ENCODE results near the gene SH3TC2.
"Not testable (repeated sequence)": the region's sequence is repeated elsewhere in the genome, so short reads cannot be mapped to it uniquely, and the experiment has no call there.

Gene SH3TC2

DNA sequence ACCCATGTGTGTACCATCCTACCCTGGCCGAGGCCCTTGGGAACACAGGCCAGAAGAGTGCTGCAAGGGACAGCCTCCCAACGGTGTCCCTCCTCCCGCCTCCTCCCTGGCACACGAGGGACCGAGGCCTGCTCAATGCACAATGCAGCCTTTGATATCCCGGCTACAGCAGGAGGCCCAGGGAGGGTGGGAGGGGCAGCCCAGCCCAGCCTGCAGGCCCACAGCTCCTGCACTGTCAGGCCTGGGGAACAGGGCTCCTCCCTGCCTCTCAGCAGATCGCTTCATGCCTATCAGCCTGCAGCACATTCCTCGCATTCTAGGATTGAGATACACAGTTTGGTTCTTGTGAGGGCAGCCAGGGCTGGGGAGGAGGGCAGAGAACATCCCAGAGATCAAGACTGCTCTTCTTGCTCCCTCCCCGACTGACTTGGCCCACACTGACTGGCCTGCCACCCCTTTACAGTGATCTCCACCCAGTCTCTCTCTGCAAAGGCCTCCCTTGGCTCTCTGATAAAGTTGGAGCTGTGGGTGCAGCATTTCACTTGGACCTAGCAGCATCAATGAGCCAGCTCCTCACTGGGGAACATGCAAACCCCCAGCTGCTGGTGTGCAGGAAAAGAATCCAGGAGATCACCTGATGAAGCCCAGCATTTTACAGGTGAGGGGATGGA is at the start of gene SH3TC2:
Gene SH3TC2 (minus strand): TSS at position 46 of the 671 bp plus-strand sequence. CDS start 40 bp downstream, at position 6.
- peak in 1 of 2 experiments; percentile 29 for DNase-seq (ENCODE audit: low read depth in 2 of 2)

- DNase-seq (ENCODE audit: low read depth in 2 of 2): no peak
Observed at GRCh38 chr5:149110406-149110805, 47.5 kb upstream of the SH3TC2 start.

DNA sequence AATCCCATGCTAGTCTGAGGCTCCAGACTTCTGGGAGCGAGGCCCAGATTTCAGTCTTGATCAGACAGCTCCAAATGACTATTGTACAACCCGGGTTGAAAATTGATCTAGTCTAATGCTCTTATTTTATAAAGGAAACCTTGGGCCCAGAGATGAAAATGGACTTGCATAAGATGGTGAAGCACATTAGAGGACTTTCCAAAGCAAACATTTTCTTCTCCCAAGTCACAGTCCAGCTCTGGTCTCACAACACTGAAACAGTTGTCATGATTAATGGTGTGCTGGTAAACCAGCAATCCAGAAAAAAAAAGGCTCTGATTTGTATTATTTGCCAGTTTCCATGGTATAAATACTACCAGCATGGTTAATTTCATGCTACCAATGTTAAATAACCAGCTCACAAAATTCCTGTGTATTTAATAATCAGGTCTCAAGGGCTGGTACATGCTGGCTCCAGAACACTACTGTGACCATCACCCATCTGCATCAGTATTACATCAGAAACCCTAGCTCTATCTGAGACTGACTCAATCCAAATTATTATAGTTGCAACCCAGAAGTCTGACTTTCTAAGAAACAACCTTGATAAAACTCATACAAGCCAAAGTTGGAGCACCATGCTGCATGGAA is 45.9 kb upstream of the SH3TC2 start:
- DNase-seq (ENCODE audit: low read depth in 2 of 2): no peak

DNA sequence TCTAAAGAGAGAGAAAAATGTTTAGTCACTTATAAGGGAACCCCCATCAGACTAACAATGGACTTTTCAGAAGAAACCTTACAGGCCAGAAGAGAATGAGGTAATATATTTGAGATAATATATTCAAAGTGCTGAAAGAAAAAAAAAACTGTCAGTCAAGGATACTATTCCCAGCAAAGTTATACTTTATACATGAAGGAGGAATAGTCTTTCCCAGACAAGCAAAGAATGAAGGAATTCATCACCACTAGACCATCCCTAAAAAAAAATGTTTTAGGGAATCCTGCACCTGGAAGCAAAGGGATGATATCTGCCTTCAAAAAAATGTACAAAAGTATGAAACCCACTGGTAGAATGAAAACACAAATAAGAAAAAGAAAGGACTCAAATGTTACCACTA is 37.5 kb upstream of the SH3TC2 start:
- no peak for DNase-seq (ENCODE audit: low read depth in 2 of 2)

DNA sequence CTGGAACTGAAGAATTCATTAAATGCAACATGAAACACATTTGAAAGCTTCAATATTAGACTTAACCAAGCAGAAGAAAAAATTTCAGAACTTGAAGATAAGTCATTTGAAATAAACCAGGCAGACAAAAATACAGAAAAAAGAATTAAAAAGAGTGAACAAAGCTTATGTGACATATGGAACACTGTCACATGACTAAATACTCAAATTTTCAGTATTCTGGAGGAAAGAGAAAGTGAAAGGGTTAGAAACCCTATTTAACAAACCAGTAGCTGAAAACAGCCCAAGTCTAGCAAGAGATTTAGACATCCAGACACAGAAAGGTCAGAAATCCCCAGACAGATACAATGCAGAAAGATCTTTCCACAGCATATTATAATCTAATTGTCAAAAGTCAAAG is 37.1 kb upstream of the SH3TC2 start:
- no peak for DNase-seq (ENCODE audit: low read depth in 2 of 2)

DNA sequence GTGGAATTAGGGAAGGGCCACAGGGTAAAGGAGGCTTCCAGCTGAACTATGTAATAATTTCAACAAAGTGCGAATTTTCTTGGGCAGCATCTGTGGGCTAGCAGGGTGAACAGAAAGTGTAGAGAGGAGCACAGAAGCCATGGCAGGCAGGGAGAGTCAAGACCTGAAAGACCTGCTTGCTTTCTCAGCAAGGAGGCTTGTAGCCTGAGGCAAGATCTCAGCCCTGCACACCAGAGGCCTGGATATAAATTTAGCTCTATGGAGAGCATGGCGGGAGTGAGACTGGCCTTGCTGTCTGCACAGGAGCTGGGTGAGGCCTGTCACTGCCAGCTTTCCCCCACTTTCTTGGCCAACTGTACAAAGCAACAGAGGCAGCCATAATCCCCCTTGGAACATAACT is 32.1 kb upstream of the SH3TC2 start:
- DNase-seq (ENCODE audit: low read depth in 2 of 2): no peak

DNA sequence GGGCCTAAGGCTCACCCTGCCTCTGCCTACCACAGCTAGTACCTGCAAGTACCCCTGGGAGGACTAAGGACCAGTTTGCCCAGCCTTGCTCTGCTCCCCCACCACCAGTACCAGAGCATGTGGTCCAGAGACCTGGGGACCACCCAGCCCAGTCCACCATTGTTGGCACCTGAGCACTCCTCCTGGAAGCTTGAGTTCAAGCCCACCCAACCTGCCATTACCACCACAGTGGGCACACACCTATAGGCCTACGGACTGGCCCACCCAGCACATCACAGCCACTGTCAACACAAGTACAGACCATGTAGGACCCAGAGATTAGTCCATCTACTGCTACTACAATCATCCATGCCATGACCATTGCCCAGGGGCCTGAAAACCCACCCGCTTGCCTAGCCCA is 30.8 kb upstream of the SH3TC2 start:
- DNase-seq (ENCODE audit: low read depth in 2 of 2): no peak

DNA sequence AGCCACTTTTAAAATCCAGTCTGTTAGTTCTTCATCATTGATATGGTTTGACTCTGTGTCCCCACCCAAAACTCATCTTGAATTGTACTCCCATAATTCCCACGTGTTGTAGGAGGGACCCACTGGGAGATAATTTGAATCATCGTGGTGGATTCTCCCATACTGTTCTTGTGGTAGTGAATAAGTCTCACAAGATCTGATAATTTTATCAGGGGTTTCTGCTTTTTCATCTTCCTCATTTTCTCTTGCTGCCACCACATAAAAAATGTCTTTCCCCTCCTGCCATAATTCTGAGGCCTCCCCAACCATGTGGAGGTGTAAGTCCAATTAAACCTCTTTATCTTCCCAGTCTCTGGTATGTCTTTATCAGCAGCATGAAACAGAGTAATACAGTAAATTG is 26.9 kb upstream of the SH3TC2 start:
- no peak for DNase-seq (ENCODE audit: low read depth in 2 of 2)

- no peak for DNase-seq (ENCODE audit: low read depth in 2 of 2)
Observed at GRCh38 chr5:149088686-149089085, 25.8 kb upstream of the SH3TC2 start.

- no peak for DNase-seq (ENCODE audit: low read depth in 2 of 2)
Observed at GRCh38 chr5:149083846-149084245, 21.0 kb upstream of the SH3TC2 start.

DNA sequence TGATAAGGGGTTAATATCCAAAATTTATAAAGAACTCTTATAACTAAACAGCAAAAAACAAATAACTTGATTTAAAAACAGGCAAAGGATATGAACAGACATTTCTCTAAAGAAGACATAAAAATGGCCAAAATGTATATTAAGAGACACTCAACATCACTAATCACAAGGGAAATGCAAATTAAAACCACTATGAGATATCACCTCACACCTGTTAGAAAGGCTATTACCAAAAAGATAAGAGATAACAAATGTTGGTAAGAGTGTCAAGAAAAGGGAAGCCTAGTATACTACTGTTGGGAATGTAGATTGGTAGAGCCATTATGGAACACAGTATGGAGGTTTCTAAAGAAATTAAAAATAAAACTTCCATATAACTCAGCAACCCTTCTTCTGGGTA is 19.4 kb upstream of the SH3TC2 start:
- DNase-seq (ENCODE audit: low read depth in 2 of 2): no peak

GRCh38 chr5:149080294-149080693 is 17.4 kb upstream of the SH3TC2 start:
- no peak for DNase-seq (ENCODE audit: low read depth in 2 of 2)

- no peak for DNase-seq (ENCODE audit: low read depth in 2 of 2)
Observed at GRCh38 chr5:149079883-149080282, 17.0 kb upstream of the SH3TC2 start.

- DNase-seq (ENCODE audit: low read depth in 2 of 2): not testable (repeated sequence)
Observed at GRCh38 chr5:149074071-149074470, 11.2 kb upstream of the SH3TC2 start.

GRCh38 chr5:149073213-149073612 is 10.4 kb upstream of the SH3TC2 start:
- no peak for DNase-seq (ENCODE audit: low read depth in 2 of 2)

DNA sequence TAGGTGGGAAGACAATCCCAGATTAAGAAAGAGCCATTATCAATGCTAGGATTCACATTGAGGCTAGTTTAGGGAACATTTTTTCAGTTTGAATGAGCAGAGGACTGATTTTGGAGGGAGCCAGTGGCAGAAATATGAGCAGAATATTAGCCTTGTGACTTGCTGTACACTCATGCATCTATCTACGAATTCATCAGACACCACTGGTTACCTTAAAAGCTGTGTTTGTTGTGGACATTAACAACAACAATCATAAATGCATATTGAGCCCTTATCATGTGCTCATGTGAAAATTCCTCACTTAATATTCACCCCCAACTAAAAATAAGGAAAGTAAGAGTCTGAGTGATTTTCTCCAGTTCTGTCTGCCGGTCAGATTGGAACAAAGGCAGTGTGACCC is 9.9 kb upstream of the SH3TC2 start:
- no peak for DNase-seq (ENCODE audit: low read depth in 2 of 2)

DNA sequence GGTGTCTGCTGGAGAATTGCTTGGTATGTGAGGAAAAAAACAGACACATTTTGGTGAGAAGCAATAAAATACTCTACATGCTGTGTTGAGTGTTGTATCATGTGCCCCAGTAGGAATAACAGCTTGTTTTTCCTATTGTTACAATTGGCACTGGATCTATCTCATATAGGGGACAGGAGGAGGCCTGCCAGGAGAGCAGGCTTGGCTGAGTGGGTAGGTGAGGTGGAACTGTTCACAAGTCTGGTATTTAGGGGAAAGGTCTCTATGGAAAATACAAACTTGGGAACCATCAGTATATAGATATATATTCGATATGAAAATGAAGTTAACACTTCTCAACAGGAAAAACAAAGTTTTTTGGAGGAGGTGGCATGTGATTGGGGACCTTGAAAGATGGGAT is 9.5 kb upstream of the SH3TC2 start:
- no peak for DNase-seq (ENCODE audit: low read depth in 2 of 2)

GRCh38 chr5:149071756-149072155 is 8.9 kb upstream of the SH3TC2 start:
- no peak for DNase-seq (ENCODE audit: low read depth in 2 of 2)

- DNase-seq (ENCODE audit: low read depth in 2 of 2): no peak
Observed at GRCh38 chr5:149071216-149071615, 8.4 kb upstream of the SH3TC2 start.

DNA sequence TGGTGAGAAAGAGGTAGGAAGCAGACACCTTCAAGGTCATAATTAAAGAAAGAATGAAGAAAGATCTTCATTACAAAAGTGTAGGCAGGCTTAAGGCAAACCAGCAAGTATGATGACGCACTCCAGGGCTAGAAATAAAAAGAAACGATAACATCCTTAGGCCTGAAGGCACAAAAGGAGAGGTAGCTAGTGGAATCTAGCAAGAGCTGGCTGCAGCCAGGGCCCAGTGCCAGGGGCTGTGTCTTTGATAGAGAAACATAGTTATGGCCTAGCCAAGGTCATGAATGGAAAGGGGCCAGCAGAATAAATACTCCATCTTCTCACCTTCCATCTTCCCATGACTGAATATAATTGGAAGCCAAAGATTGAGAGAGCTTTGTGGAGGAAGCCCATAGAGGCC is 6.8 kb upstream of the SH3TC2 start:
- no peak for DNase-seq (ENCODE audit: low read depth in 2 of 2)

GRCh38 chr5:149063896-149064478 is 1.1 kb upstream of the SH3TC2 start:
- DNase-seq (ENCODE audit: low read depth in 2 of 2): no peak

DNA sequence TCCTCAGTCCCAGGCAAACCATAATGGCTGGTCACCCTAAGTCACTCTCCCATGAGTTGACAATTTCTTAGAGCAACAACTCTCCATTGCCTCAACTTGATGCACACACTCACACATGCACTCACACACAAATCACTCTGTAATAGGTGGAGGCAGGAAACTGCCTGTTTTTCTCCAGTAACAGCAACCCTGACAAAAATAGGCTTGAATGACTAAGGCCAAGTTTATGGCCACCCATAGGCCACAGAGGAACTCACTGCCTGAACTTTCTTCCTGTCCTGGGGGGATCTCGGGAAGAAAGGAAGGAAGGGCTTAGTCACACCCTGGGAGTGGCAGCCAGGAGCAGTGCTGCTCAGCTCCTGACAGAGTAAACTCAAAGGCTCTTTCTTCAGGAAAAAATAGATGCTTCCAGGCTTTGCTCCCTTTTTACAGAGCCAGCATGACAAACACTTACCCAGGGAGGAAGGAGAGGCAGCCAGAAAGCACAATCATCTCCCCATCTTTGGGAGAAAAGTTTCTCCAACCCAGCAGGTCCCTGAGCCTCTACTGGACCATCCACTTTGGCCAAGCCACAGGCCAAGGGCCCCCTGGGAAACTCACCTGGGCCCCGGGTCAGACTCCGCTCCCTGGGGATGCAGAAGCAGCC is 368 bp downstream of the SH3TC2 start:
- peak in 1 of 2 experiments; percentile 48 for DNase-seq (ENCODE audit: low read depth in 2 of 2)

- no peak for DNase-seq (ENCODE audit: low read depth in 2 of 2)
Observed at GRCh38 chr5:149061341-149061740, 1.5 kb downstream of the SH3TC2 start.
